ENCODE data around the gene MTRF1.

DNA sequence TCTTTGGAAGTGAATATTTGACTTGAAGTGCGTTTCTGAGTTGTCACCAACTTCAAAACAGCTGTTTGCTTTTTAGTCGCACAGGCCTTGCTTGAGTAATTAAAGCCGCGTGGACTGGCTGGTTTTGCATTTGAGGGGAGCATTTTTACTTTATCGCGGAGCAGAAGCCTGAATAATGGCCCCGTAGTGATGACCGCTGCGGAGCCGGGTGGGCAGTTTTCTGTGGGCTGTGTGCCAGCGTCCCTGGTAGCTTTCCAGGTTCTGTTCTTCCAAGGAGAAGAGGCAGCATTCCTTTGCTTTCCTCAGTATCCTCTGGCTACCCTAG lies 48.8 kb upstream of the MTRF1 start:
- TF ChIP-seq, protein P1, sequence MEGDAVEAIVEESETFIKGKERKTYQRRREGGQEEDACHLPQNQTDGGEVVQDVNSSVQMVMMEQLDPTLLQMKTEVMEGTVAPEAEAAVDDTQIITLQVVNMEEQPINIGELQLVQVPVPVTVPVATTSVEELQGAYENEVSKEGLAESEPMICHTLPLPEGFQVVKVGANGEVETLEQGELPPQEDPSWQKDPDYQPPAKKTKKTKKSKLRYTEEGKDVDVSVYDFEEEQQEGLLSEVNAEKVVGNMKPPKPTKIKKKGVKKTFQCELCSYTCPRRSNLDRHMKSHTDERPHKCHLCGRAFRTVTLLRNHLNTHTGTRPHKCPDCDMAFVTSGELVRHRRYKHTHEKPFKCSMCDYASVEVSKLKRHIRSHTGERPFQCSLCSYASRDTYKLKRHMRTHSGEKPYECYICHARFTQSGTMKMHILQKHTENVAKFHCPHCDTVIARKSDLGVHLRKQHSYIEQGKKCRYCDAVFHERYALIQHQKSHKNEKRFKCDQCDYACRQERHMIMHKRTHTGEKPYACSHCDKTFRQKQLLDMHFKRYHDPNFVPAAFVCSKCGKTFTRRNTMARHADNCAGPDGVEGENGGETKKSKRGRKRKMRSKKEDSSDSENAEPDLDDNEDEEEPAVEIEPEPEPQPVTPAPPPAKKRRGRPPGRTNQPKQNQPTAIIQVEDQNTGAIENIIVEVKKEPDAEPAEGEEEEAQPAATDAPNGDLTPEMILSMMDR (IDR thresholded peaks at IDR 0.05), result no peak
- no peak for TF ChIP-seq POLR2AphosphoS5 (IDR thresholded peaks at IDR 0.05)

Measured in suprapubic skin (tissue), 3 donors.